K562 (cell line): ENCODE data around the gene SDHC. TPM values are rescaled to one million over a fixed set of nuclear protein-coding genes. Genes with fewer than 3 reads are reported as not detected.

Source experiments
- ATAC-seq: fragments of 200-7000 bp; cut with Tn5 transposase; 3 replicates; pipeline ENCODE4 v1.9.1; 2020; ENCODE audit warnings: moderate library complexity
- BruUV-seq: library from RNA; stranded (reverse); fragments of 400-500 nt; replicated peaks from 2 replicates; lab custom pipeline; 2021; lab: Mats Ljungman, UMichigan
- CTCF ChIA-PET: fragments of 300-600 bp; formaldehyde crosslinking; extraction: SDS; loops from one replicate; lab custom pipeline; 2021; ENCODE audit warnings: low intra/inter-chr PET ratio; lab: Yijun Ruan, JAX
- POLR2A ChIA-PET: fragments of 300-600, 350-650 bp; sonication (Branson Sonifier 250); formaldehyde crosslinking; extraction: SDS; loops from one replicate; lab custom pipeline; 2021; ENCODE audit warnings: antibody characterized with exemption, inconsistent platforms; lab: Yijun Ruan, JAX
- DNase-seq, 4 experiments: peaks; one replicate each; pipeline versions ENCODE4 v3.0.0 to v3.0.0-alpha.2; 2011 to 2018; ENCODE audit warnings: low spot score in 3 of 4, mixed read lengths in 3 of 4; ENCODE audit errors: extremely low read depth in 1 of 4
- FAIRE-seq: peaks from 2 replicates; lab custom pipeline; 2011; peaks lifted over from hg19 to GRCh38; lab: Jason Lieb, UNC
- H2AFZ ChIP-seq: 2 replicates; pipeline ENCODE4 v1.6.0; 2011; ENCODE audit warnings: low read depth, low read length, control low read depth, inconsistent platforms
- H3K27ac ChIP-seq: fragments of 200-600 bp; 3 replicates; pipeline ENCODE4 v1.8.0; 2011; ENCODE audit warnings: low read depth, mild to moderate bottlenecking, control low read depth, inconsistent platforms, low read length, moderate library complexity, mixed read lengths; ENCODE audit errors: extremely low read depth
- H3K27me3 ChIP-seq, 2 experiments: fragments of 300-600 bp in 1 of 2; 2 replicates in 1 of 2; 3 replicates in 1 of 2; pipeline versions ENCODE4 v1.6.0 to v1.8.0; 2011; ENCODE audit warnings: inconsistent platforms in 2 of 2, low read length in 2 of 2, mild to moderate bottlenecking in 1 of 2, mixed read lengths in 1 of 2, moderate library complexity in 1 of 2; ENCODE audit not compliant: control insufficient read depth in 2 of 2, insufficient read depth in 2 of 2
- H3K36me3 ChIP-seq: fragments of 300-600 bp; 3 replicates; pipeline ENCODE4 v1.8.0; 2011; ENCODE audit warnings: mild to moderate bottlenecking, low read length, inconsistent platforms; ENCODE audit not compliant: control insufficient read depth, insufficient read depth
- H3K4me1 ChIP-seq, 2 experiments: fragments of 200-600 bp in 1 of 2; replicated peaks in 1 of 2; 2 replicates in 1 of 2; 3 replicates in 1 of 2; pipeline versions ENCODE4 v1.5.1 to v1.8.0; 2011; ENCODE audit warnings: inconsistent platforms in 2 of 2, low read length in 2 of 2, mild to moderate bottlenecking in 1 of 2, mixed read lengths in 1 of 2, moderate library complexity in 1 of 2; ENCODE audit not compliant: control insufficient read depth in 2 of 2, insufficient read depth in 2 of 2
- H3K4me2 ChIP-seq: 2 replicates; pipeline ENCODE4 v1.6.1; 2011; ENCODE audit warnings: low read length, control low read depth, inconsistent platforms, mixed read lengths; ENCODE audit not compliant: insufficient read depth
- H3K4me3 ChIP-seq: fragments of 200-600 bp; sonication (generic), shearing (Covaris generic); 2 replicates; pipeline ENCODE4 v1.5.1; 2016; ENCODE audit warnings: control low read depth, inconsistent platforms
- H3K79me2 ChIP-seq: fragments of 200-600 bp; 3 replicates; pipeline ENCODE4 v1.8.0; 2011; ENCODE audit warnings: low read length, inconsistent platforms; ENCODE audit not compliant: control insufficient read depth, insufficient read depth
- H3K9ac ChIP-seq, 2 experiments: 2 replicates each; pipeline versions ENCODE4 v1.6.0 to v1.6.1; 2011; ENCODE audit warnings: low read depth in 2 of 2, low read length in 2 of 2, control low read depth in 1 of 2, inconsistent platforms in 1 of 2, mild to moderate bottlenecking in 1 of 2, mixed read lengths in 1 of 2; ENCODE audit not compliant: insufficient read depth in 1 of 2
- H3K9me1 ChIP-seq: one replicate; pipeline ENCODE4 v1.6.0; 2011; ENCODE audit warnings: inconsistent platforms, mild to moderate bottlenecking, low read length, moderate library complexity; ENCODE audit not compliant: control insufficient read depth, insufficient read depth
- H3K9me3 ChIP-seq: replicated peaks from 2 replicates; pipeline ENCODE4 v1.5.1; 2011; ENCODE audit warnings: low read depth, low read length, inconsistent platforms; ENCODE audit not compliant: control insufficient read depth, insufficient read depth
- H4K20me1 ChIP-seq: replicated peaks from 2 replicates; pipeline ENCODE4 v1.6.1; 2011; ENCODE audit warnings: low read length, inconsistent platforms, mixed read lengths; ENCODE audit not compliant: control insufficient read depth, insufficient read depth
- CREBBP ChIP-seq: IDR thresholded peaks from one replicate; pipeline ENCODE4 v1.6.1; 2012; ENCODE audit warnings: low read depth, mild to moderate bottlenecking, control low read depth, inconsistent platforms, low read length
- FOXM1 ChIP-seq, 2 experiments: fragments of 450-650 bp in 1 of 2; sonication (generic) in 1 of 2; formaldehyde crosslinking in 1 of 2; IDR thresholded peaks; 2 replicates each; pipeline versions ENCODE4 v1.6.1 to v1.9.0; 2017 to 2022; ENCODE audit warnings: low read depth in 2 of 2, mild to moderate bottlenecking in 2 of 2, missing genetic modification reagents in 1 of 2, moderate library complexity in 1 of 2
- GTF2A2 ChIP-seq: IDR thresholded peaks from 2 replicates; pipeline ENCODE4 v1.6.1; 2016; ENCODE audit warnings: mild to moderate bottlenecking, missing genetic modification characterization, missing compliant biosample characterization
- MTA1 ChIP-seq: fragments of 450-650 bp; IDR thresholded peaks from 2 replicates; pipeline ENCODE4 v1.6.1; 2017; ENCODE audit warnings: borderline replicate concordance
- SPI1 ChIP-seq: IDR thresholded peaks from 2 replicates; pipeline ENCODE4 v1.6.1; 2011; ENCODE audit warnings: low read depth, low read length, control low read depth, borderline replicate concordance
- TSC22D4 ChIP-seq: fragments of 450-650 bp; IDR thresholded peaks from 2 replicates; pipeline ENCODE4 v1.6.1; 2016; ENCODE audit warnings: missing genetic modification characterization, missing biosample characterization, control low read depth
- ZNF212 ChIP-seq: fragments of 450-650 bp; formaldehyde crosslinking; IDR thresholded peaks from 2 replicates; pipeline ENCODE4 v1.4.0; 2020; ENCODE audit warnings: mild to moderate bottlenecking
- ZNF311 ChIP-seq: fragments of 250-450 bp; sonication (Bioruptor Pico); IDR thresholded peaks from 2 replicates; pipeline ENCODE4 v1.4.0; 2020; ENCODE audit warnings: mild to moderate bottlenecking, moderate library complexity
- WGBS: fragments of 100-300 bp; shearing (Covaris generic); methylation state at CpG from one replicate; pipeline ENCODE4 v1.1.6; 2016; ENCODE audit warnings: low coverage, mixed read lengths; ENCODE audit not compliant: insufficient coverage; ENCODE audit errors: missing lambda C conversion rate; 5-methylcytosine and 5-hydroxymethylcytosine counted together
- in situ Hi-C: fragments of 300-500 bp; cut with MboI; formaldehyde crosslinking; loops from 4 replicates; pipeline ENCODE4 v1.15.0; 2018; ENCODE audit warnings: inconsistent platforms, mixed read lengths
- intact Hi-C: fragments of 100-400 bp; cut with micrococcal nuclease; formaldehyde crosslinking; loops from 2 replicates; pipeline ENCODE4 v1.14.2; 2022
- polyA plus RNA-seq, 8 experiments: library from polyadenylated mRNA; depleted of rRNA in 4 of 8; stranded (reverse) in 5 of 8; unstranded in 3 of 8; fragments of >200 nt; fragmentation: Nextera tagmentation in 2 of 8; fragmentation: Illumina TruSeq in 1 of 8; extraction: Ambion mirVana in 2 of 8; extraction: Trizol in 1 of 8; gene quantifications; 2 replicates each; pipeline versions ENCODE4 v1.2.1 to v1.2.3, GENCODE V29; 2011 to 2014; ENCODE audit warnings: inconsistent platforms in 1 of 8, missing spikeins in 1 of 8
- total RNA-seq, 7 experiments: library from RNA; depleted of rRNA in 6 of 7; stranded (reverse); fragments of >200 nt in 6 of 7; fragmentation: Illumina TruSeq in 2 of 7; extraction: Trizol in 2 of 7; gene quantifications; 2 replicates each; pipeline versions ENCODE4 v1.2.1 to v1.2.3, GENCODE V29; 2011 to 2021; ENCODE audit warnings: low replicate concordance in 1 of 7
- TF ChIP-seq, protein P1 (sequence below): fragments of 250-450 bp; sonication (Bioruptor Pico); IDR thresholded peaks from 2 replicates; pipeline ENCODE4 v1.4.0; 2020

Gene SDHC
- total and polyA plus RNA-seq, 9 of the 15 experiments (the other 6 are each of a cell fraction or from before 2014, with no cell fraction given), result 7.7 to 309 (median 174) TPM

DNA sequence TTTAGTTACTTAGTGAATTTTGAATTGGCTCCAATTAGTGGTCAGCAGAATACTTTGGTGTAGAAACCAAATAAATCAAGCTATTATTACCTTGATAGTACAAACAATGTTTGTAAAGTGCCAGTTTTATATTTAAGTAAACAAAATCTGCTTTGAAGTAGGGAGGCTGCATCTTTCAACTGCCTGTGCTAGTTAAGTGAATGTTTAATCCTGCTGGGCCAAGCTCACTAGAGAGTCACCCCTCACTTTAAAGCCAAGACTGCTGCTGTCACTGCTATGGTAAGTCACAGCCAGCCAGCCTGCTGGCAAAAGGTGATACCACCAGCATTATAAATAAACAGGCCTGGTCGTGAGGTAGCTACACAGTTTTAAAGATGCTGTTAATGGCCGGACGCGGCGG lies 63.8 kb downstream of the SDHC start:
- Histone ChIP-seq H3K4me2 (no peak overlapping the region), H3K4me3 (no peak overlapping the region), H3K9ac (no peak overlapping the region), H3K36me3 (no peaks in the 10 kb centered on the region), H3K27ac (no peak overlapping the region), H3K27me3 (no peaks in the 10 kb centered on the region)
- POLR2A ChIA-PET, result interaction anchor here (0.6 to 2.1 kb wide), 2 partner anchors 11 to 19 kb away, joined by 4 to 8 read pairs; no protein-coding TSS in a partner anchor
- CTCF ChIA-PET, result no interaction called here
- in situ Hi-C loops, result no loop called here
- TF ChIP-seq GTF2A2 (tag) (no peak), MTA1 (no peak), TSC22D4 (no peak), FOXM1 (IDR thresholded peaks at IDR 0.05; ENCODE audit: low read depth) (no peak), FOXM1 (CRISPR knock-in tag; IDR thresholded peaks at IDR 0.05; ENCODE audit: low read depth) (no peak), ZNF311 (no peak)
- TF ChIP-seq, all 486 proteins: peak for 0
- Histone ChIP-seq H3K79me2 (no peaks in the 10 kb centered on the region), H4K20me1 (no peaks in the 10 kb centered on the region), H3K9me3 (no peaks in the 10 kb centered on the region), H3K9me1 (no peaks in the 10 kb centered on the region), H3K4me1 (peaks cover 0 to 7% of the 10 kb centered on the region in 2 experiments; a peak in 2 of 5 replicates), H2AFZ (no peak overlapping the region)
- WGBS, result 85% methylated on average over 5 of the region's 5 CpGs
- no TSS peak for BruUV-seq
- intact Hi-C loops, result no loop called here
- ATAC-seq (no peak), FAIRE-seq (no peak), DNase-seq (no peak)

DNA sequence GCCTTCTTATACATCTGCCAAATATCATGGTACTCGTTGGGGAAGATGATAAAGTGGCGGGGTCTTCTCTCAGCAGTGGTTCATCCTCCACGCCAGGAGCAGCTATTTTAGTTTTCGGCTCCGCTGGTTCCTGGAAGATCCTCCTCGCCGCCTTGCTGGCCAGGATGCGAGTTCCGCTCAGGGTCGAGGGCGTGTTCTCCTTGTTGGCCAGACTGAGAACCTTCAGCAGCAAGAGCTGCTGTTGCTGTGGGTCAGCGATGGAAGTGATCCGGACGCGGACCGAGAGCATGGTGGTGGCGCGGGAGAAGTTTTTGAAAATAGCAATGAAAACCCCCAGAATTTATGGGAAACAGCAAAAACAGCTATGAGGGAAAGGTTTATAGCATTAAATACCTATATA lies 64.9 kb downstream of the SDHC start:
- no peaks in the 10 kb centered on the region for H3K27me3 ChIP-seq
- ATAC-seq (no peak), FAIRE-seq (no peak), DNase-seq (no peak)
- no peak overlapping the region for H3K4me3 ChIP-seq
- intact Hi-C loops (no loop called here), in situ Hi-C loops (no loop called here)
- no peaks in the 10 kb centered on the region for H3K9me3 ChIP-seq
- H3K4me1 ChIP-seq, result peaks cover 0 to 7% of the 10 kb centered on the region in 2 experiments; a peak in 2 of 5 replicates
- H4K20me1 ChIP-seq, result no peaks in the 10 kb centered on the region
- H2AFZ ChIP-seq, result peak overlapping the region; percentile 50; the same call in 1 of the 2 replicates
- H3K9me1 ChIP-seq, result no peaks in the 10 kb centered on the region
- ChIA-PET CTCF (no interaction called here), POLR2A (interaction anchor here (0.6 to 2.1 kb wide), 2 partner anchors 10 to 771 kb away, joined by 3 to 8 read pairs; no protein-coding TSS in a partner anchor)
- no peak overlapping the region for H3K9ac ChIP-seq
- no peak overlapping the region for H3K4me2 ChIP-seq
- H3K79me2 ChIP-seq, result no peaks in the 10 kb centered on the region
- H3K36me3 ChIP-seq, result no peaks in the 10 kb centered on the region
- no peak overlapping the region for H3K27ac ChIP-seq
- BruUV-seq, result no TSS peak
- 92% methylated on average over 18 of the region's 18 CpGs for WGBS
- TF ChIP-seq SPI1 (no peak), CREBBP (no peak), ZNF212 (CRISPR knock-in tag) (no peak)
- TF ChIP-seq, protein P1, sequence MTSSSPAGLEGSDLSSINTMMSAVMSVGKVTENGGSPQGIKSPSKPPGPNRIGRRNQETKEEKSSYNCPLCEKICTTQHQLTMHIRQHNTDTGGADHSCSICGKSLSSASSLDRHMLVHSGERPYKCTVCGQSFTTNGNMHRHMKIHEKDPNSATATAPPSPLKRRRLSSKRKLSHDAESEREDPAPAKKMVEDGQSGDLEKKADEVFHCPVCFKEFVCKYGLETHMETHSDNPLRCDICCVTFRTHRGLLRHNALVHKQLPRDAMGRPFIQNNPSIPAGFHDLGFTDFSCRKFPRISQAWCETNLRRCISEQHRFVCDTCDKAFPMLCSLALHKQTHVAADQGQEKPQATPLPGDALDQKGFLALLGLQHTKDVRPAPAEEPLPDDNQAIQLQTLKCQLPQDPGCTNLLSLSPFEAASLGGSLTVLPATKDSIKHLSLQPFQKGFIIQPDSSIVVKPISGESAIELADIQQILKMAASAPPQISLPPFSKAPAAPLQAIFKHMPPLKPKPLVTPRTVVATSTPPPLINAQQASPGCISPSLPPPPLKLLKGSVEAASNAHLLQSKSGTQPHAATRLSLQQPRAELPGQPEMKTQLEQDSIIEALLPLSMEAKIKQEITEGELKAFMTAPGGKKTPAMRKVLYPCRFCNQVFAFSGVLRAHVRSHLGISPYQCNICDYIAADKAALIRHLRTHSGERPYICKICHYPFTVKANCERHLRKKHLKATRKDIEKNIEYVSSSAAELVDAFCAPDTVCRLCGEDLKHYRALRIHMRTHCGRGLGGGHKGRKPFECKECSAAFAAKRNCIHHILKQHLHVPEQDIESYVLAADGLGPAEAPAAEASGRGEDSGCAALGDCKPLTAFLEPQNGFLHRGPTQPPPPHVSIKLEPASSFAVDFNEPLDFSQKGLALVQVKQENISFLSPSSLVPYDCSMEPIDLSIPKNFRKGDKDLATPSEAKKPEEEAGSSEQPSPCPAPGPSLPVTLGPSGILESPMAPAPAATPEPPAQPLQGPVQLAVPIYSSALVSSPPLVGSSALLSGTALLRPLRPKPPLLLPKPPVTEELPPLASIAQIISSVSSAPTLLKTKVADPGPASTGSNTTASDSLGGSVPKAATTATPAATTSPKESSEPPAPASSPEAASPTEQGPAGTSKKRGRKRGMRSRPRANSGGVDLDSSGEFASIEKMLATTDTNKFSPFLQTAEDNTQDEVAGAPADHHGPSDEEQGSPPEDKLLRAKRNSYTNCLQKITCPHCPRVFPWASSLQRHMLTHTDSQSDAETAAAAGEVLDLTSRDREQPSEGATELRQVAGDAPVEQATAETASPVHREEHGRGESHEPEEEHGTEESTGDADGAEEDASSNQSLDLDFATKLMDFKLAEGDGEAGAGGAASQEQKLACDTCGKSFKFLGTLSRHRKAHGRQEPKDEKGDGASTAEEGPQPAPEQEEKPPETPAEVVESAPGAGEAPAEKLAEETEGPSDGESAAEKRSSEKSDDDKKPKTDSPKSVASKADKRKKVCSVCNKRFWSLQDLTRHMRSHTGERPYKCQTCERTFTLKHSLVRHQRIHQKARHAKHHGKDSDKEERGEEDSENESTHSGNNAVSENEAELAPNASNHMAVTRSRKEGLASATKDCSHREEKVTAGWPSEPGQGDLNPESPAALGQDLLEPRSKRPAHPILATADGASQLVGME (CRISPR knock-in tag), result no peak
